DND-41 (cell line): ENCODE results near the gene STRN4.

ENCODE experiments used
- CTCF ChIP-seq: IDR thresholded peaks from 2 replicates; pipeline ENCODE4 v1.5.1; 2012; ENCODE audit warnings: borderline replicate concordance, low read length, moderate library complexity, mild to moderate bottlenecking; ENCODE audit not compliant: poor library complexity, severe bottlenecking; ENCODE audit errors: extremely low read depth
- EZH2 ChIP-seq: IDR thresholded peaks from 3 replicates; pipeline ENCODE4 v1.6.1; 2012; ENCODE audit warnings: borderline replicate concordance, low read depth, mild to moderate bottlenecking, moderate library complexity, low read length, inconsistent platforms; ENCODE audit not compliant: severe bottlenecking

- TF ChIP-seq CTCF: peak; percentile 84
- TF ChIP-seq EZH2: no peak
Measured at GRCh38 chr19:46748325-46749109, 2.3 kb upstream of the STRN4 start.
